HG03432 (cell line): ENCODE results near the gene PKP1.

Experiments used
- ATAC-seq: cut with Tn5 transposase; IDR thresholded peaks from one replicate; pipeline ENCODE4 v1.9.1; 2021; ENCODE audit warnings: mild to moderate bottlenecking, moderate library complexity; ENCODE audit not compliant: unreplicated experiment

Gene PKP1

DNA sequence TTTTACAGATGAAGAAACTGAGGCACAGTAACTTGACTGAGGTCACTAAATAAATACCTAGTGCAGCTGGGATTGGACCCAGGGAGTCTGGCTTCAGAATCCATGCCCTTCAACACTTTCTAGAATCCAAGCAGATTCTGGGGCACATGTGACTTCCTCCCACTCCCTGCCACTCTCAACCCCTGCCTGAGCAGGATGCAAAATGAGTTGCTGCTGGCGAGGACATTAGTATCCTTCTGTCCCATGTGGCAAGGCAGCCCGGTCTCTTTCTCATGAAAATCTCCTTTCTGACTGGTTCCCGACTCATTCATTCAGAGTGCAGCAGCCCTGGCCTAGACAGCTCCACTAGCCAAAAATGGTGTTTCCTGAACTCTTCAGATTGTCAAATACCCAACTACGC, 65.8 kb downstream of the PKP1 start:
- ATAC-seq = no peak

DNA sequence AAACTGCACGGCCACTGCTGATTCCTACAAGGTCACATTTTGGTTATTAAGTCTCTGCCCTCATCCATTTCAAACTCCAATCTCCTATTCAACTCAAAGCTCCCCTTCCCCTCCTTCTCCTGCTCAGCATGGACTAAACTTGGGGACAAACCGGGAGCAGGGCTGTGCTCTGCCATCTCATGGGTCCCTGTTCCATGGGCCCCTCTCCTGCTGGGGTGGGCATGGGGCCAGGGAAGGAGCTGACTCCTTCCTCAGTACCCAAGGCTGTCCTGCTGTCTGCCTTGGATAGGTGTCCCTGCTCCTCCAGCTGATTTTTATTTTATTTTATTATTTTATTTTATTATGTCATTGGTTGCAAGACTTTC, 67.0 kb downstream of the PKP1 start:
- no peak for ATAC-seq

GRCh38 chr1:201350884-201351283, 67.6 kb downstream of the PKP1 start:
- ATAC-seq = no peak

DNA sequence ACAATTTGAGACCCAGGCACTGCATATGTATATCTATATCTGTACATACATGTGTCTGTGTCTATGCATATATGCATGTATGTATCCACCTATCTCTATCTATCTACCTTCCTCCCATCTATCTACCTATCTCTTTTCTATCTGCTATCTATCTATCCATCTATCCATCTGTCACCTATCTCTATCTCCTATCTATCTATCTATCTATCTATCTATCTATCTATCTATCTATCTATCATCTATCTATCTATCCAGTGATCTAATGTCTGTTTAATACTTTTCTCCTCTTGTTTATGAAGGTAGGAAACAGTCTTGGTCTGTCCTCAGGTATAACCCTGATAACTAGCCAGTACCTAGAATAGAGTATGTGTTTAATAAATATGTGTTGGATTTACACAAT, 68.3 kb downstream of the PKP1 start:
- ATAC-seq = no peak

DNA sequence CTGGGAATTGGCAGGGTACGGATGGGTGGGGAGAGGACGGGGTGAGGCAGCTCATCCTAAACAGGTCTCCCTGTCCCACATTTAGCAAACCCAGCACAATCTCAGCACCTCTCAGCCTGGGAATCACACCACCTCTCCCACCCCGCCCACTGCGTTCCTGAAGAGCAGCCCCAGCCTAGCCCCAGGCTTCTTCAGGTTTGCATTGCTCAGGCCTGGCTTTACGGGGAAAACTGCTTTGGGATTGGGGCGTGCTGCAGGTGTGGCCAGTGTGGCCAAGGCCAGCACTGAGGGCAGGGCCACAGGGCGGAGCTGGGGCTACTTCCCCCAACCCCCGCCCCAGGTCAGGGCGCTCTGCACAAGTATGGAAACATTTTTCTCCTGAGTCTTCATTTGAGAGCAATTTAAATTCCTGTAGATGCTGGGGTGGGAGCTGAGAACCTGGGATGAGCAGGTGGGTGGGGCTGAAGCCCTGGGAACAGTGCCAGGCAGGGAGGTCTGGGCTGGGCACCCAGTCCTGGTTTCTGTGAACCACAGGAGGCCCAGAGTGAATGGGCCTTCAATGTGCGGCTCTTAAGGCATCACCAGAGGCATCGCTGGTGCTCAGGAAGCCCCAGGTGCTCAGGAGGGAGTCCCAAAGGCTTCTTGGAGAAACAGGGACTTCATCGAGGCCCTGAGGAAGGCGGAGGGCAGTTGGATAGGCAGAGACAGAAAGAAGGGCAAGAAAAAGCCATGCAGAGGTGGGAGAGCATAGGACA, 70.1 kb downstream of the PKP1 start:
- ATAC-seq = no peak

DNA sequence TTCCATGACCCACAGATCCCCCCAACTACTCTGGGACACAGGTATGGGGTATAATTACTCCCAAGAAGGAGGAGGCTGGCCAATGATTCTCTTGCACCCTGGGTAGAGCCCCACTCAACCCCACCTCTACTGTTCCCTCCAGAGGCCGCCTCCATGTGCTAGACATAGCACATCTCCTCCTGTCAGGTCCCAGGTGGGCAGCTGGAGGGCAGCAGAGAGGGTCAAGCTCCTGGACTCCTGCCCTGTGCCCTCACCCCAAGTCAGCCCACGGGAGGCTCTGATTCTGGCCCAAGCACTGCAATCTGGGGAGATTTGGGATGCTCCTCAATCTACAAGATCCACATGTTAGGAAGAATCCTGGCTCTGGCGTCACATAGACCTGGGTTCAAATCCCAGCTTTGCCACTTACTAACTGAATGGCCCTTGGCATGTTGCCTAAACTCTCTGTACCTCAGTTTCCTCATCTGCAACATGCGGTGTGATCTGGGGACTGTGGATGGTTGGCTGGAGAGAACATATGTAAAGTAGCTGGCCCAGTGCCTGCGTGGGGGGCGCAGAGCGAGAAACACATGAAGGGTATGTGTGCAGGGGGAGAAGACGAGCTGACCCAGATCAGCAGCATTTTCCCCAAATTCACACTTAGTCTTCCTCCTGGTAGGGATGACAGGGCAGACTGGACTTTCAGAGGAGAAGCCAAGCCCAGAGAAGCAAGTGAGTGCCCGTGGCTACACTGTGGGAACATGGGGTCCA, 71.0 kb downstream of the PKP1 start:
- ATAC-seq = no peak

DNA sequence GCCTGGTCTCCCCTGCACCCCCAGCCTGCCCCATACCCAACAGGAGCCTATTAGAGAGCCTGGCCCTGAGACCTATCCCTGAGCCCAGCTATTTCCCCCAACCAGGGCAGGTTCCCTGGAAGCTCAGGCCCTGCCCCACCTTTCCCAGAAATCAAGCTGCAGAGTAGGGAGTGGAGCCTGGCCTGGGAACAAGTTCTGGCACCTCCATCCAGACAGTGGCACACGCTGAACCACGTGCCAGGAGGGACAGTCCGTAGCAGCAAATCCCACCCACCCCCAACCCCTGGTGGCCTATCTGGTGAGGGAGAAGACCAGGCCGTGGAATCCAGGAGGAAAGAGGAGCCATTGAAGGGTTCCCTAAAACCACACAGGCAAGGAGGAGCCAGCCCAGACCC, 71.6 kb downstream of the PKP1 start:
- no peak for ATAC-seq

DNA sequence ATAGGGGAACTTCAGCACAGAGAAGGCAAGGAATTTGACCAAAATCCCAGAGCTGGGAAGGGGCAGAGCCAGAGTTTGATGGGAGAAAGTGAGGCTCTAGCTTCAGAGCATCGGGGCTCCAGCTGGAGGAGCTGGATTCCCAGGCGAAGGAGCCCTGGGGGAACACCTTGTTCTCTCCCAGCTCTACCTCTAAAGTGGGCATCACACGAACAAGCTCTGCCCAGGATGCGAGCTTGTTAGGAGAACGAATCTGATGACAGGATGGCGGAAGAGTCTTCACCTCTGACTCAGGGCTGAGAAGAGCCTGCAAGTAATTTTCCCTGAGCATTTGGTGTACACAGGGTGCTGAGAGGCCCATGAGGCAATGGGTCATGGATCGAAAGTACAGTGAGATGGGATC, 72.2 kb downstream of the PKP1 start:
- no peak for ATAC-seq

GRCh38 chr1:201356236-201356635, 72.9 kb downstream of the PKP1 start:
- no peak for ATAC-seq

- no peak for ATAC-seq
These were observed 73.4 kb downstream of the PKP1 start for GRCh38 chr1:201356701-201357100.

GRCh38 chr1:201357211-201357610, 73.9 kb downstream of the PKP1 start:
- ATAC-seq = no peak

- no peak for ATAC-seq
These were observed 74.5 kb downstream of the PKP1 start for GRCh38 chr1:201357636-201358348.

DNA sequence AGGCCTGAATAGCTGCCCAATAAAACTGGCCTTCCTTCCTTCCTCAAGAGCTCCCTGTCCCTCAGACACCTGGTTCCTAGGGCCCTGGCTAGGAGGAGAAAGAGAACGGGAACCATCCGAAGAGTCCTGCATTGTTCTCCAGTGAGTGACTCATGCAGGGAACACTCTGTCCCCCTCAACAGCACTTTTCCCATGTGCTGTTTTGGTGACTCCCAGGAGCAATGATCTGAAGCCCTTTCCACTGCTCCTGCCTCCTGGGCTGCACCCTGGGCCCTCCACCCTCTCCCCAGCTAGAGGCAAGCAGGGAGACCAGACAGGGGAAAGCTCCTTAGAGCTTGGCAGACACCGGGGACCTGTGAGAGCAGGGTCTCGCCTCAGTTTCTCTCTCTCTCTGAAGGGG, 75.3 kb downstream of the PKP1 start:
- no peak for ATAC-seq

- ATAC-seq = no peak
These were observed 75.9 kb downstream of the PKP1 start for GRCh38 chr1:201359031-201359872.

- ATAC-seq = no peak
These were observed 76.5 kb downstream of the PKP1 start for GRCh38 chr1:201359873-201360210.

- no peak for ATAC-seq
These were observed 77.2 kb downstream of the PKP1 start for GRCh38 chr1:201360486-201360885.

GRCh38 chr1:201360901-201361651, 77.8 kb downstream of the PKP1 start:
- ATAC-seq = no peak

- no peak for ATAC-seq
These were observed 78.6 kb downstream of the PKP1 start for GRCh38 chr1:201361652-201362504.

- ATAC-seq = no peak
These were observed 79.6 kb downstream of the PKP1 start for GRCh38 chr1:201362906-201363305.

DNA sequence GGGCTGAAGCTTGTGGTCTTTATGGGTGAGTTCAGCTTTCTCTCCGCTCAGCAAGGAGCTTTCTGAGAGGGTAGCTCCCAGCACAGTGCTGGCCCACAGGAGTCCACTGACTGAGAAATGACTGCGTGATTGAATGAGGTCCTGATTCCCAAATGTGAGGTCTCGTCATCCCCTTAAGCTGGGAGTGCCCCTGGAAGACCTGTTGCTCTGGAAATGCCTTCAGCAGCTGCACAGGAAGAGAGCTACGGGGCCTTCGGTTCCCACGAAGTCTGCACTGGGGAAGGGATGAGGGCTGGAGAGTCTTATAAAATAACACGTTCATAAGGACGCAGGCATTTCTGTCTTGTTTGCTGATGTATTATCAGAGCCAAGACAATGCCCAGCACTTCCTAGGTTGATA, 80.2 kb downstream of the PKP1 start:
- no peak for ATAC-seq
